Fibroblast of pulmonary artery (primary cell): ENCODE results near the gene RPS6KA5.
"Not testable (repeated sequence)": the region's sequence is repeated elsewhere in the genome, so short reads cannot be mapped to it uniquely, and the experiment has no call there.

ENCODE experiments used
- DNase-seq: peaks from one replicate; pipeline ENCODE4 v3.0.0-alpha.2; 2010; ENCODE audit warnings: low read depth
- H3K4me3 ChIP-seq: replicated peaks from 2 replicates; pipeline ENCODE4 v1.5.1; 2011; ENCODE audit warnings: low read depth, mild to moderate bottlenecking, control low read depth, low read length, moderate library complexity
- CTCF ChIP-seq: IDR thresholded peaks from 2 replicates; pipeline ENCODE4 v1.5.1; 2011; ENCODE audit warnings: mild to moderate bottlenecking, control low read depth, low read length, inconsistent platforms; ENCODE audit errors: missing control alignments

Gene RPS6KA5

DNA sequence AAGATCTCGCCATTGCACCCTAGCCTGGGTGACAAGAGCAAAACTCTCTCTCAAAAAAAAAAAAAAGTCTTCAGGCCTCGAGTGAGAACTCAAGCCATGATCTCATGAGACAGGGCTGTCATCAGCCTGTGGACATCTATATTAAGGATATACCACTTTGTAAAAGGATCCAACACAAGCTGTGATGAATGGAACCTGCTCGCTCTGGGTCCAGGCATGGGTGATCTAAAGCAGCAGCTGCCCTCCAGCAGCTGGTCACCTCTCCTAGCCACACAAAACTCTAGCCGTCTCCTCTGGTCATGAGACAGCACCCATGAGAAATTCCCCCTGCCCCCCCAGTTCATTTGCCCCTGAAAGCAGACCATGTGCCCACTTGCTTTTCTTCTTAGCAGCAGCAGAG lies 34.3 kb upstream of the RPS6KA5 start:
- TF ChIP-seq CTCF = no peak
- DNase-seq = no peak
- no peak overlapping the region for H3K4me3 ChIP-seq

DNA sequence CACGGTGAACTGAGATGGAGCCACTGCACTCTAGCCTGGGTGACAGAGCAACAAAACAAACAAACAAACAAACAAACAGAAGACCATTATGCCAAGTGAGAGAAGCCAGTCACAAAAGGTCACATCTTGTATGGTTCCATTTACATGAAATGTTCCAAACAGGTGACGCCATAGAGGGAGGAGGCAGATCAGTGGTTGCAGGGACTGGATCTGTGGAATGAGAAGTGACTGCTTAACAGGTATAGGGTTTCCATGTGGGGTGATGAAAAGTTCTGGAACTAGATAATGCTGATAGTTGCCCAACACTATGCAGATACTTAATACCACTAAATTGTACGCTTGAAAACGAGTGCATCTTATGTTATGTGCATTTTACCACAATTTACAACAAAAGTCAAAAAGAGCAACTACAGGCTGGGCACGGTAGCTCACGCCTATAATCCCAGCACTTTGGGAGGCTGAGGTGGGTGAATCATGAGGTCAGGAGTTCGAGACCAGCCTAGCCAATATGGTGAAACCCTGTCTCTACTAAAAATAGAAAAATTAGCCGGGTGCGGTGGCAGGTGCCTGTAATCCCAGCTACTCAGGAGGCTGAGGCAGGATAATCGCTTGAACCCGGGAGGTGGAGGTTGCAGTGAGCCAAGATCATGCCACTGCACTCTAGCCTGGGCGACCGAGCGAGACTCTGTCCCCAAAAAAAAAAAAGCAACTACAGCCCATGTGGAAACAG lies 33.5 kb upstream of the RPS6KA5 start:
- DNase-seq = not testable (repeated sequence)

GRCh38 chr14:91092073-91092472 lies 31.6 kb upstream of the RPS6KA5 start:
- no peak for DNase-seq
- TF ChIP-seq CTCF = no peak
- H3K4me3 ChIP-seq = no peak overlapping the region

More for the DNA sequence above, 33.5 kb upstream of the RPS6KA5 start:
- H3K4me3 ChIP-seq = not testable (repeated sequence)

GRCh38 chr14:91090743-91091142 lies 30.3 kb upstream of the RPS6KA5 start:
- no peak overlapping the region for H3K4me3 ChIP-seq
- no peak for DNase-seq
- no peak for TF ChIP-seq CTCF

- H3K4me3 ChIP-seq = no peak overlapping the region
Measured at GRCh38 chr14:91089958-91090535, 29.6 kb upstream of the RPS6KA5 start.

GRCh38 chr14:91088585-91089235 lies 28.3 kb upstream of the RPS6KA5 start:
- no peak for TF ChIP-seq CTCF
- no peak overlapping the region for H3K4me3 ChIP-seq
- no peak for DNase-seq

More at GRCh38 chr14:91089958-91090535, 29.6 kb upstream of the RPS6KA5 start:
- no peak for TF ChIP-seq CTCF
- DNase-seq = no peak

DNA sequence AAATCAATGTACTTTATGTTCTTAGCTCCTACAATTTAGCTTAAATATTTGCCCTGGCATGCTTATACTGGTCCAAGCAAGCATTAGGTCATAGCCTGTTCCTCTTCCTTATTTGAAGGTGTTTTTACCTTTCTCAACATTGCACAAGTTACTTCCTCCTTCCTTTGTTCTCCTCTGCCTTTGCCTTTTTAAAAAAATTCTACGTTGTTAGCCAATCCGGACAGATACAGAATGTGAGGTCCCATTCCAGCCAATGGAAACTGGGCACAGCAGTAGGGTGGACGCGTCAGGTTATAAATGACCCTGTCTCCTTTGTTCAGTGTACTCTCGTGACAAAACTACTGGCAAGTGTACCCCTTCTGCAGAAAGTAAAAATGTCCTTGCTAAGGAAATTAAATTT lies 27.0 kb upstream of the RPS6KA5 start:
- not testable (repeated sequence) for H3K4me3 ChIP-seq, DNase-seq

DNA sequence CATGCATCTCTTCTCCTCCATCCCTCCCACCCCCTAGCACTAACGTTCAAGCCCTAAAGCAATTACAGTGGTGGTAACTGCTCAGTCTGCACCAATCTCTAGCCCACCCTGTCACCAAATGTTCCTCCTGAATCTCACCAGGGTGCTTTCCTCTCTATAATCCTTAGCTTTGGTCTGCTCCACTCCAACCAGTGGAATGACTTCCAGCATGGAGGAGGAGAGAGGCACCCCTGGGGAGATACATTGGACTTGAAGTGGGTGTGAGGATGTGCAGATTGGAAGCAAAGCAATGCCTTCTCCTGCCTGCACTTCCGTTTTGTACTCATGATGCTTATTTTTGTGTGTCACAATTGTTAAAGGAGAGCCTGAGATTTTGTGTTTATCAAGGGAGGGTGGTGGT lies 24.1 kb upstream of the RPS6KA5 start:
- H3K4me3 ChIP-seq = no peak overlapping the region
- no peak for TF ChIP-seq CTCF
- DNase-seq = no peak
